T follicular helper cell (primary cell): ENCODE measurements around the gene HSPA9.
"Not testable (repeated sequence)": the region's sequence is repeated elsewhere in the genome, so short reads cannot be mapped to it uniquely, and the experiment has no call there.

Experiments used
- DNase-seq: peaks from one replicate; pipeline ENCODE4 v3.0.0-alpha.2; 2020; ENCODE audit warnings: low read depth

HSPA9 gene

GRCh38 chr5:138533973-138534941 lies 40.9 kb downstream of the HSPA9 start:
- no peak for DNase-seq

- DNase-seq = no peak
Observed at GRCh38 chr5:138529812-138530211, 45.4 kb downstream of the HSPA9 start.

- no peak for DNase-seq
Observed at GRCh38 chr5:138528744-138529469, 46.3 kb downstream of the HSPA9 start.

GRCh38 chr5:138528208-138528607 lies 47.0 kb downstream of the HSPA9 start:
- no peak for DNase-seq

GRCh38 chr5:138527170-138527569 lies 48.0 kb downstream of the HSPA9 start:
- no peak for DNase-seq

- DNase-seq = no peak
Observed at GRCh38 chr5:138523406-138523805, 51.8 kb downstream of the HSPA9 start.

- no peak for DNase-seq
Observed at GRCh38 chr5:138520971-138521370, 54.2 kb downstream of the HSPA9 start.

GRCh38 chr5:138517437-138517836 lies 57.8 kb downstream of the HSPA9 start:
- DNase-seq = no peak

- DNase-seq = no peak
Observed at GRCh38 chr5:138515556-138516245, 59.5 kb downstream of the HSPA9 start.

GRCh38 chr5:138514021-138514420 lies 61.2 kb downstream of the HSPA9 start:
- DNase-seq = no peak

- no peak for DNase-seq
Observed at GRCh38 chr5:138508958-138509357, 66.2 kb downstream of the HSPA9 start.

- DNase-seq = not testable (repeated sequence)
Observed at GRCh38 chr5:138507485-138507884, 67.7 kb downstream of the HSPA9 start.

GRCh38 chr5:138506370-138507306 lies 68.6 kb downstream of the HSPA9 start:
- no peak for DNase-seq

GRCh38 chr5:138504799-138505198 lies 70.4 kb downstream of the HSPA9 start:
- DNase-seq = no peak
